IMR-90 (cell line): ENCODE data around the gene PRKCE. TPM values are rescaled to one million over a fixed set of nuclear protein-coding genes. Genes with fewer than 3 reads are reported as not detected.

Experiments used
- ATAC-seq: fragments of 200-7000 bp; cut with Tn5 transposase; 2 replicates; pipeline ENCODE4 v1.9.1; 2020; ENCODE audit warnings: low read depth, mild to moderate bottlenecking, moderate library complexity
- BruUV-seq: library from RNA; stranded (reverse); fragments of 400-500 nt; replicated peaks from 2 replicates; lab custom pipeline; 2021; lab: Mats Ljungman, UMichigan
- CTCF ChIA-PET: fragments of 300-600 bp; formaldehyde crosslinking; extraction: SDS; loops from one replicate; lab custom pipeline; 2021; ENCODE audit warnings: antibody characterized with exemption; lab: Yijun Ruan, JAX
- POLR2A ChIA-PET: fragments of 300-600 bp; sonication (Branson Sonifier 250); formaldehyde crosslinking; loops from one replicate; lab custom pipeline; 2022; ENCODE audit warnings: antibody characterized with exemption; ENCODE audit not compliant: unreplicated experiment; lab: Charles Lee
- DNase-seq: peaks from one replicate; pipeline ENCODE4 v3.0.0; 2013
- H2AFZ ChIP-seq: replicated peaks from 2 replicates; pipeline ENCODE3; 2013; ENCODE audit warnings: low read length, mild to moderate bottlenecking; ENCODE audit not compliant: poor library complexity
- H2AK5ac ChIP-seq: 2 replicates; pipeline ENCODE4 v1.6.1; 2013; ENCODE audit warnings: low read depth, low read length, inconsistent platforms
- H2AK9ac ChIP-seq: replicated peaks from 2 replicates; pipeline ENCODE3; 2013; ENCODE audit warnings: mild to moderate bottlenecking, low read depth, low read length, moderate library complexity; ENCODE audit not compliant: poor library complexity
- H2BK120ac ChIP-seq: 2 replicates; pipeline ENCODE4 v1.6.1; 2013; ENCODE audit warnings: low read depth, low read length, inconsistent platforms
- H2BK15ac ChIP-seq: 3 replicates; pipeline ENCODE4 v1.6.1; 2013; ENCODE audit warnings: low read depth, low read length, inconsistent platforms
- H2BK20ac ChIP-seq: 2 replicates; pipeline ENCODE4 v1.6.1; 2013; ENCODE audit warnings: low read depth, mild to moderate bottlenecking, inconsistent platforms, low read length, moderate library complexity
- H2BK5ac ChIP-seq: 2 replicates; pipeline ENCODE4 v1.6.1; 2013; ENCODE audit warnings: mild to moderate bottlenecking, low read depth, low read length, inconsistent platforms; ENCODE audit not compliant: poor library complexity, severe bottlenecking
- H3K14ac ChIP-seq: replicated peaks from 2 replicates; pipeline ENCODE4 v1.6.1; 2013; ENCODE audit warnings: low read depth, low read length, inconsistent platforms
- H3K18ac ChIP-seq: 2 replicates; pipeline ENCODE4 v1.6.1; 2013; ENCODE audit warnings: low read depth, low read length, control low read depth
- H3K23ac ChIP-seq: 2 replicates; pipeline ENCODE4 v1.6.1; 2013; ENCODE audit warnings: low read depth, low read length, inconsistent platforms
- H3K27ac ChIP-seq: 2 replicates; pipeline ENCODE4 v1.5.1; 2013; ENCODE audit warnings: mild to moderate bottlenecking, control low read depth, low read length; ENCODE audit not compliant: insufficient read depth
- H3K27me3 ChIP-seq: 2 replicates; pipeline ENCODE4 v1.6.1; 2013; ENCODE audit warnings: low read length; ENCODE audit not compliant: control insufficient read depth, insufficient read depth
- H3K36me3 ChIP-seq: 2 replicates; pipeline ENCODE4 v1.6.1; 2013; ENCODE audit warnings: low read length, mixed read lengths; ENCODE audit not compliant: control insufficient read depth, insufficient read depth
- H3K4ac ChIP-seq: 2 replicates; pipeline ENCODE4 v1.6.1; 2013; ENCODE audit warnings: low read depth, low read length, inconsistent platforms
- H3K4me1 ChIP-seq: 2 replicates; pipeline ENCODE4 v1.6.1; 2013; ENCODE audit warnings: low read length, mixed read lengths; ENCODE audit not compliant: control insufficient read depth, insufficient read depth
- H3K4me2 ChIP-seq: 2 replicates; pipeline ENCODE4 v1.6.1; 2013; ENCODE audit warnings: low read depth, mild to moderate bottlenecking, control low read depth, low read length, moderate library complexity
- H3K4me3 ChIP-seq: 2 replicates; pipeline ENCODE4 v1.5.1; 2013; ENCODE audit warnings: low read depth, mild to moderate bottlenecking, control low read depth, low read length, moderate library complexity; ENCODE audit not compliant: insufficient read depth
- H3K56ac ChIP-seq: 2 replicates; pipeline ENCODE4 v1.6.1; 2013; ENCODE audit warnings: low read length, inconsistent platforms; ENCODE audit not compliant: insufficient read depth; ENCODE audit errors: extremely low read depth
- H3K79me1 ChIP-seq, 2 experiments: 2 replicates each; pipeline ENCODE4 v1.6.1; 2013; ENCODE audit warnings: low read length in 2 of 2, inconsistent platforms in 1 of 2, low read depth in 1 of 2
- H3K9ac ChIP-seq: 2 replicates; pipeline ENCODE4 v1.6.1; 2013; ENCODE audit warnings: low read depth, low read length, control low read depth
- H3K9me1 ChIP-seq: 2 replicates; pipeline ENCODE4 v1.6.1; 2013; ENCODE audit warnings: low read length, inconsistent platforms; ENCODE audit not compliant: insufficient read depth
- H3K9me3 ChIP-seq: 2 replicates; pipeline ENCODE4 v1.6.1; 2013; ENCODE audit warnings: low read length; ENCODE audit not compliant: control insufficient read depth, insufficient read depth
- H4K20me1 ChIP-seq: 2 replicates; pipeline ENCODE4 v1.6.1; 2013; ENCODE audit warnings: low read length, inconsistent platforms; ENCODE audit not compliant: insufficient read depth
- H4K5ac ChIP-seq: 2 replicates; pipeline ENCODE4 v1.6.1; 2013; ENCODE audit warnings: mild to moderate bottlenecking, low read depth, low read length, control low read depth
- H4K8ac ChIP-seq, 2 experiments: 2 replicates each; pipeline ENCODE4 v1.6.1; 2013; ENCODE audit warnings: low read depth in 2 of 2, low read length in 2 of 2, control low read depth in 1 of 2, inconsistent platforms in 1 of 2
- H4K91ac ChIP-seq: 2 replicates; pipeline ENCODE4 v1.6.1; 2013; ENCODE audit warnings: low read depth, low read length, inconsistent platforms; ENCODE audit not compliant: insufficient read depth
- BHLHE40 ChIP-seq: fragments of 150-350 bp; IDR thresholded peaks from 2 replicates; pipeline ENCODE4 v1.6.1; 2016; ENCODE audit warnings: mild to moderate bottlenecking, low read depth, low read length
- FOS ChIP-seq: fragments of 150-350 bp; IDR thresholded peaks from 2 replicates; pipeline ENCODE4 v1.6.1; 2016; ENCODE audit warnings: low read depth, low read length
- WGBS, 2 experiments: methylation state at CpG; one replicate each; pipeline versions ENCODE4 v1.1.5 to v1.1.7; 2013; ENCODE audit warnings: missing lambda C conversion rate in 2 of 2; ENCODE audit not compliant: insufficient read length in 1 of 2; ENCODE audit errors: extremely low coverage in 2 of 2; 5-methylcytosine and 5-hydroxymethylcytosine counted together
- dilution Hi-C: fragments of 300-500 bp; cut with HindIII; formaldehyde crosslinking; loops from one replicate; pipeline ENCODE4 v1.14.3; 2018; ENCODE audit warnings: low sequenced_read_pairs; ENCODE audit not compliant: unreplicated experiment
- in situ Hi-C: fragments of 300-500 bp; cut with MboI; formaldehyde crosslinking; loops from 3 replicates; pipeline ENCODE4 v1.14.3; 2019; ENCODE audit warnings: low sequenced_read_pairs, inconsistent platforms, mixed read lengths
- intact Hi-C: fragments of 100-400 bp; cut with micrococcal nuclease; formaldehyde crosslinking; loops from 2 replicates; pipeline ENCODE4 v1.10.0; 2022
- polyA plus RNA-seq, 3 experiments: library from polyadenylated mRNA; depleted of rRNA; stranded (reverse); fragments of >200 nt; gene quantifications; 2 replicates each; pipeline ENCODE4 v1.2.3, GENCODE V29; 2012; ENCODE audit warnings: low replicate concordance in 1 of 3
- total RNA-seq: library from RNA; depleted of rRNA; stranded (reverse); fragments of >200 nt; gene quantifications from 2 replicates; pipeline ENCODE4 v1.2.3, GENCODE V29; 2012

The PRKCE gene
- total and polyA plus RNA-seq, 2 of the 4 experiments (the other 2 are of a cell fraction): 8.1 to 32.4 TPM

DNA sequence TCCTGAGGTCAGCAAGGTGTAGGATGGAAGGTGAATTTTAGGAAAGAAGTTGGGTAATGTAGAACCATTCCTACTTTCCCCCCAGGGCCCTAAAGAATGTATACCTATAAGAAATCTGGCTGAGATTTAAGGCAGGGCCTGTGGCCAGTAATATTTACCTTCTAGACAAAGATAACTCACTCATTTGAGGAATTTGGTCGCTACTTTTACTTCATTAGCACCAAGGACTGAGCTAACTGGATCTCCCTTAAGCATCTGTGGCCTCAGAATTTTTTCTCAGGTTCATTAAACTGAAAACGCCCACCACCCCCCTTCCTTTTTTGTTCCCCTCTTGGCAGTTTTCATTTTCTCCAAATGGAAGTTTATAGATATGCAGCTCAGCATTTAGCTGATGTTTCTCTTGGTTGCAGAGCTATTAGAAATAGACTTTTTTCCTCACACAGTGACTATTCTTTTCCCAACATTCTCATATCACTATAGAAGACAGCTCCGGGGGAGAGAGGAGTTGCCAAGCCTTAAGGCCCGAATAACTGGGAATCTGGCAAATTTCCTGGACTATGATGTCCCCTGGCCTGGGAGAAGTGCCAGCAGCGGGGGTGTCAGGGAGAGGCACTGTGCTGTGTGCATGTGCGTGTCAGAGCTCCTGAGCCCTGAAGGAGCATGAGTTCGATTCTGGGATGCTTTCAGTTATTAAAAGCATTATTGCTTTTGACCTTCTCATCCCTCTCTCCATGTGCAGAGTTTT is 310.9 kb downstream of the PRKCE start:
- no peak overlapping the region for H4K91ac ChIP-seq
- peak; percentile 65 for ATAC-seq
- no TSS peak for BruUV-seq
- H2AK5ac ChIP-seq: no peak overlapping the region
- H3K4me3 ChIP-seq: no peak overlapping the region
- peak overlapping the region; percentile 17 for H2BK5ac ChIP-seq
- H3K9me3 ChIP-seq: no peaks in the 10 kb centered on the region
- no peak overlapping the region for H3K56ac ChIP-seq
- H2AK9ac ChIP-seq: no peak overlapping the region
- no CpG with 5 or more reads among the region's 7 CpGs for WGBS, 2 experiments
- peaks cover 3% of the 10 kb centered on the region; the same call in 1 of the 2 replicates for H4K20me1 ChIP-seq
- dilution Hi-C loops: no loop called here
- H3K4me1 ChIP-seq: peaks cover 18% of the 10 kb centered on the region
- no peak overlapping the region for H3K18ac ChIP-seq
- no peak overlapping the region for H3K4ac ChIP-seq
- peak; percentile 84 for DNase-seq
- H4K8ac ChIP-seq: peak overlapping the region in 1 of 2 experiments; percentile 67; a peak in 2 of 4 replicates
- in situ Hi-C loops: no loop called here
- 0 out of 2 replicates have a peak overlapping the region, but pooled peaks have one; percentile 0 for H3K14ac ChIP-seq
- no peaks in the 10 kb centered on the region for H3K27me3 ChIP-seq
- H3K79me1 ChIP-seq: peaks cover 0 to 7% of the 10 kb centered on the region in 2 experiments; a peak in 2 of 4 replicates
- H2BK120ac ChIP-seq: 0 out of 2 replicates have a peak overlapping the region, but pooled peaks have one; percentile 72
- H2BK20ac ChIP-seq: peak overlapping the region; percentile 57; the same call in 1 of the 2 replicates
- 0 out of 3 replicates have a peak overlapping the region, but pooled peaks have one; percentile 49 for H2BK15ac ChIP-seq
- no peak overlapping the region for H3K9ac ChIP-seq
- POLR2A ChIA-PET: no interaction called here
- CTCF ChIA-PET: no interaction called here
- intact Hi-C loops: no loop called here
- H3K23ac ChIP-seq: no peak overlapping the region
- H3K9me1 ChIP-seq: peaks cover 18% of the 10 kb centered on the region
- H3K27ac ChIP-seq: peak overlapping the region; percentile 32; the same call in 1 of the 2 replicates
- TF ChIP-seq BHLHE40: peak; percentile 39
- TF ChIP-seq FOS: no peak
- H3K4me2 ChIP-seq: peak overlapping the region; percentile 16
- peak overlapping the region; percentile 37 for H2AFZ ChIP-seq
- no peak overlapping the region for H4K5ac ChIP-seq
- no peaks in the 10 kb centered on the region for H3K36me3 ChIP-seq
